IMR-90 (cell line): ENCODE results near the gene CCDC136. TPM values are rescaled to one million over a fixed set of nuclear protein-coding genes. Genes with fewer than 3 reads are reported as not detected.

Source experiments
- ATAC-seq: fragments of 200-7000 bp; cut with Tn5 transposase; 2 replicates; pipeline ENCODE4 v1.9.1; 2020; ENCODE audit warnings: low read depth, mild to moderate bottlenecking, moderate library complexity
- BruUV-seq: library from RNA; stranded (reverse); fragments of 400-500 nt; replicated peaks from 2 replicates; lab custom pipeline; 2021; lab: Mats Ljungman, UMichigan
- CTCF ChIA-PET: fragments of 300-600 bp; formaldehyde crosslinking; extraction: SDS; loops from one replicate; lab custom pipeline; 2021; ENCODE audit warnings: antibody characterized with exemption; lab: Yijun Ruan, JAX
- POLR2A ChIA-PET: fragments of 300-600 bp; sonication (Branson Sonifier 250); formaldehyde crosslinking; loops from one replicate; lab custom pipeline; 2022; ENCODE audit warnings: antibody characterized with exemption; ENCODE audit not compliant: unreplicated experiment; lab: Charles Lee
- DNase-seq: peaks from one replicate; pipeline ENCODE4 v3.0.0; 2013
- H2AFZ ChIP-seq: replicated peaks from 2 replicates; pipeline ENCODE3; 2013; ENCODE audit warnings: low read length, mild to moderate bottlenecking; ENCODE audit not compliant: poor library complexity
- H2AK5ac ChIP-seq: 2 replicates; pipeline ENCODE4 v1.6.1; 2013; ENCODE audit warnings: low read depth, low read length, inconsistent platforms
- H2AK9ac ChIP-seq: replicated peaks from 2 replicates; pipeline ENCODE3; 2013; ENCODE audit warnings: mild to moderate bottlenecking, low read depth, low read length, moderate library complexity; ENCODE audit not compliant: poor library complexity
- H2BK120ac ChIP-seq: 2 replicates; pipeline ENCODE4 v1.6.1; 2013; ENCODE audit warnings: low read depth, low read length, inconsistent platforms
- H2BK15ac ChIP-seq: 3 replicates; pipeline ENCODE4 v1.6.1; 2013; ENCODE audit warnings: low read depth, low read length, inconsistent platforms
- H2BK20ac ChIP-seq: 2 replicates; pipeline ENCODE4 v1.6.1; 2013; ENCODE audit warnings: low read depth, mild to moderate bottlenecking, inconsistent platforms, low read length, moderate library complexity
- H2BK5ac ChIP-seq: 2 replicates; pipeline ENCODE4 v1.6.1; 2013; ENCODE audit warnings: mild to moderate bottlenecking, low read depth, low read length, inconsistent platforms; ENCODE audit not compliant: poor library complexity, severe bottlenecking
- H3K14ac ChIP-seq: replicated peaks from 2 replicates; pipeline ENCODE4 v1.6.1; 2013; ENCODE audit warnings: low read depth, low read length, inconsistent platforms
- H3K18ac ChIP-seq: 2 replicates; pipeline ENCODE4 v1.6.1; 2013; ENCODE audit warnings: low read depth, low read length, control low read depth
- H3K23ac ChIP-seq: 2 replicates; pipeline ENCODE4 v1.6.1; 2013; ENCODE audit warnings: low read depth, low read length, inconsistent platforms
- H3K27ac ChIP-seq: 2 replicates; pipeline ENCODE4 v1.5.1; 2013; ENCODE audit warnings: mild to moderate bottlenecking, control low read depth, low read length; ENCODE audit not compliant: insufficient read depth
- H3K27me3 ChIP-seq: 2 replicates; pipeline ENCODE4 v1.6.1; 2013; ENCODE audit warnings: low read length; ENCODE audit not compliant: control insufficient read depth, insufficient read depth
- H3K36me3 ChIP-seq: 2 replicates; pipeline ENCODE4 v1.6.1; 2013; ENCODE audit warnings: low read length, mixed read lengths; ENCODE audit not compliant: control insufficient read depth, insufficient read depth
- H3K4ac ChIP-seq: 2 replicates; pipeline ENCODE4 v1.6.1; 2013; ENCODE audit warnings: low read depth, low read length, inconsistent platforms
- H3K4me1 ChIP-seq: 2 replicates; pipeline ENCODE4 v1.6.1; 2013; ENCODE audit warnings: low read length, mixed read lengths; ENCODE audit not compliant: control insufficient read depth, insufficient read depth
- H3K4me2 ChIP-seq: 2 replicates; pipeline ENCODE4 v1.6.1; 2013; ENCODE audit warnings: low read depth, mild to moderate bottlenecking, control low read depth, low read length, moderate library complexity
- H3K4me3 ChIP-seq: 2 replicates; pipeline ENCODE4 v1.5.1; 2013; ENCODE audit warnings: low read depth, mild to moderate bottlenecking, control low read depth, low read length, moderate library complexity; ENCODE audit not compliant: insufficient read depth
- H3K56ac ChIP-seq: 2 replicates; pipeline ENCODE4 v1.6.1; 2013; ENCODE audit warnings: low read length, inconsistent platforms; ENCODE audit not compliant: insufficient read depth; ENCODE audit errors: extremely low read depth
- H3K79me1 ChIP-seq, 2 experiments: 2 replicates each; pipeline ENCODE4 v1.6.1; 2013; ENCODE audit warnings: low read length in 2 of 2, inconsistent platforms in 1 of 2, low read depth in 1 of 2
- H3K9ac ChIP-seq: 2 replicates; pipeline ENCODE4 v1.6.1; 2013; ENCODE audit warnings: low read depth, low read length, control low read depth
- H3K9me1 ChIP-seq: 2 replicates; pipeline ENCODE4 v1.6.1; 2013; ENCODE audit warnings: low read length, inconsistent platforms; ENCODE audit not compliant: insufficient read depth
- H3K9me3 ChIP-seq: 2 replicates; pipeline ENCODE4 v1.6.1; 2013; ENCODE audit warnings: low read length; ENCODE audit not compliant: control insufficient read depth, insufficient read depth
- H4K20me1 ChIP-seq: 2 replicates; pipeline ENCODE4 v1.6.1; 2013; ENCODE audit warnings: low read length, inconsistent platforms; ENCODE audit not compliant: insufficient read depth
- H4K5ac ChIP-seq: 2 replicates; pipeline ENCODE4 v1.6.1; 2013; ENCODE audit warnings: mild to moderate bottlenecking, low read depth, low read length, control low read depth
- H4K8ac ChIP-seq, 2 experiments: 2 replicates each; pipeline ENCODE4 v1.6.1; 2013; ENCODE audit warnings: low read depth in 2 of 2, low read length in 2 of 2, control low read depth in 1 of 2, inconsistent platforms in 1 of 2
- H4K91ac ChIP-seq: 2 replicates; pipeline ENCODE4 v1.6.1; 2013; ENCODE audit warnings: low read depth, low read length, inconsistent platforms; ENCODE audit not compliant: insufficient read depth
- BHLHE40 ChIP-seq: fragments of 150-350 bp; IDR thresholded peaks from 2 replicates; pipeline ENCODE4 v1.6.1; 2016; ENCODE audit warnings: mild to moderate bottlenecking, low read depth, low read length
- NFE2L2 ChIP-seq: fragments of 150-350 bp; IDR thresholded peaks from 2 replicates; pipeline ENCODE4 v1.6.1; 2016; ENCODE audit warnings: low read depth, mild to moderate bottlenecking, low read length
- RFX5 ChIP-seq: IDR thresholded peaks from 2 replicates; pipeline ENCODE4 v1.8.0; 2012; ENCODE audit warnings: low read depth, mild to moderate bottlenecking, low read length, moderate library complexity
- WGBS, 2 experiments: methylation state at CpG; one replicate each; pipeline versions ENCODE4 v1.1.5 to v1.1.7; 2013; ENCODE audit warnings: missing lambda C conversion rate in 2 of 2; ENCODE audit not compliant: insufficient read length in 1 of 2; ENCODE audit errors: extremely low coverage in 2 of 2; 5-methylcytosine and 5-hydroxymethylcytosine counted together
- dilution Hi-C: fragments of 300-500 bp; cut with HindIII; formaldehyde crosslinking; loops from one replicate; pipeline ENCODE4 v1.14.3; 2018; ENCODE audit warnings: low sequenced_read_pairs; ENCODE audit not compliant: unreplicated experiment
- in situ Hi-C: fragments of 300-500 bp; cut with MboI; formaldehyde crosslinking; loops from 3 replicates; pipeline ENCODE4 v1.14.3; 2019; ENCODE audit warnings: low sequenced_read_pairs, inconsistent platforms, mixed read lengths
- intact Hi-C: fragments of 100-400 bp; cut with micrococcal nuclease; formaldehyde crosslinking; loops from 2 replicates; pipeline ENCODE4 v1.10.0; 2022
- polyA plus RNA-seq, 3 experiments: library from polyadenylated mRNA; depleted of rRNA; stranded (reverse); fragments of >200 nt; gene quantifications; 2 replicates each; pipeline ENCODE4 v1.2.3, GENCODE V29; 2012; ENCODE audit warnings: low replicate concordance in 1 of 3
- total RNA-seq: library from RNA; depleted of rRNA; stranded (reverse); fragments of >200 nt; gene quantifications from 2 replicates; pipeline ENCODE4 v1.2.3, GENCODE V29; 2012
- TF ChIP-seq, protein P1 (sequence below): conservative IDR thresholded peaks from 2 replicates; pipeline ENCODE4 v1.5.1; 2012; ENCODE audit warnings: mild to moderate bottlenecking, low read depth, low read length, improper control_type of control experiment

Gene CCDC136
- total and polyA plus RNA-seq, 2 of the 4 experiments (the other 2 are of a cell fraction), result 7.7 to 18.0 TPM

DNA sequence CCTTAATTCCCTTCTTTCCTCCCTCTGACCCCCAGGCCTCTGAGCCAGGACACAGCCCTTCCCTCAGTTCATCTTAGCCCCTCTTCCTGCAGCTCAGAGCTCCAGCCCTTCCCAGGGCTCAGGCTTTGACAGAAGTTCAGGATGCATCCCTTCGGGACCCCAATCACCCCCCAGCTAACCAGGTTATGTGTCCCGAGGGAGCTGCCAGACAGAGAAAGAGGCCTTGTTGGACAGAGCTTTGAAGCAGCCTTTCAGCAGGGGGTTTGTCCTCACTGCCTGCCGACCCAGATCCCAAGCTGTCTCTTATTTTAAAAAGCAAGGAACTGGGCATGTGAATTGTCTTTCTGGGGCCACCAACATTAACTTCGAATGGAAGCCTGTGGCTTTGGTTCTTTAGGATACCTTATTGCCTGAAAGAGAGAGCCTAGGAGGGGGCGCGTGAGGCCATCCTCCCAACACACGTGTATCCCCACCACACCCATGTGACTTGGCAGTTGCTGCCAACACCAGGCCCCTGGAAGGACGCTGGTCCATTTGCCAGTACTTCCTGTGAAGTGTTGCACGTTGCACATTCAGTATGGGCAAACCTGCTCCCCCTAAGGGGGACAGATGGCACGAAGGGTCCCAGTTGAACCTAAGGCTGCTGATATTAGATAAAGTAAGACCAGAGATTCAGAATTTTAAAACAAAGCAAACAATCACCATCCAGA is 858 bp downstream of the CCDC136 start (continued):
- TF ChIP-seq, protein P1, sequence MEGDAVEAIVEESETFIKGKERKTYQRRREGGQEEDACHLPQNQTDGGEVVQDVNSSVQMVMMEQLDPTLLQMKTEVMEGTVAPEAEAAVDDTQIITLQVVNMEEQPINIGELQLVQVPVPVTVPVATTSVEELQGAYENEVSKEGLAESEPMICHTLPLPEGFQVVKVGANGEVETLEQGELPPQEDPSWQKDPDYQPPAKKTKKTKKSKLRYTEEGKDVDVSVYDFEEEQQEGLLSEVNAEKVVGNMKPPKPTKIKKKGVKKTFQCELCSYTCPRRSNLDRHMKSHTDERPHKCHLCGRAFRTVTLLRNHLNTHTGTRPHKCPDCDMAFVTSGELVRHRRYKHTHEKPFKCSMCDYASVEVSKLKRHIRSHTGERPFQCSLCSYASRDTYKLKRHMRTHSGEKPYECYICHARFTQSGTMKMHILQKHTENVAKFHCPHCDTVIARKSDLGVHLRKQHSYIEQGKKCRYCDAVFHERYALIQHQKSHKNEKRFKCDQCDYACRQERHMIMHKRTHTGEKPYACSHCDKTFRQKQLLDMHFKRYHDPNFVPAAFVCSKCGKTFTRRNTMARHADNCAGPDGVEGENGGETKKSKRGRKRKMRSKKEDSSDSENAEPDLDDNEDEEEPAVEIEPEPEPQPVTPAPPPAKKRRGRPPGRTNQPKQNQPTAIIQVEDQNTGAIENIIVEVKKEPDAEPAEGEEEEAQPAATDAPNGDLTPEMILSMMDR, result no peak

DNA sequence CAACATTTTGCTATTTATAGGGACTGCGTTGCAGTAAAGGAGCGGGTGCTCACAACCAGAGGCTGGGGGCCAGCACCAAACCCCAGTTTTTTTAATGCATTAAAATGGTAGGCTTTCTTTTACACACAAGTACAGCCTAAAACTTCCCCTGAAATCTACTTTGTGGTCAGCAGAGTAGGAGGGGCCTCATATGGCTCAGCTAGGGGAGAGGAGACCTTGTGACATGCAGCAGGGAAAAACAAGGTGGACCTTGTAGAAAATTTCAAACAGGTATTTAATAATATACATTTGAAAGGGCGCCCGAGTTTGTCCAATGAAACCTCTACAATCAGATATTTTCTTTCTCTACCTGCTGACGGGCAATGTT is 1.4 kb downstream of the CCDC136 start:
- no peak overlapping the region for H3K27ac ChIP-seq
- peaks cover 2% of the 10 kb centered on the region; the same call in 1 of the 2 replicates for H3K9me1 ChIP-seq
- no peak overlapping the region for H3K4me3 ChIP-seq
- no peak overlapping the region for H3K18ac ChIP-seq
- peaks cover 9% of the 10 kb centered on the region for H3K4me1 ChIP-seq
- dilution Hi-C loops (no loop called here), in situ Hi-C loops (no loop called here), intact Hi-C loops (loop anchor here (5.0 kb wide), 1 partner anchor 34 kb away; no protein-coding TSS in a partner anchor)
- no peak overlapping the region for H3K4me2 ChIP-seq
- ATAC-seq (no peak), DNase-seq (no peak)
- H2AK9ac ChIP-seq, result no peak overlapping the region
- H3K27me3 ChIP-seq, result peaks cover 11% of the 10 kb centered on the region; the same call in 1 of the 2 replicates
- H3K9me3 ChIP-seq, result no peaks in the 10 kb centered on the region
- H3K4ac ChIP-seq, result no peak overlapping the region
- H3K56ac ChIP-seq, result no peak overlapping the region
- no peak overlapping the region for H3K23ac ChIP-seq
- CTCF ChIA-PET, result no interaction called here
- no peak overlapping the region for H2AK5ac ChIP-seq
- H3K9ac ChIP-seq, result no peak overlapping the region
- H3K79me1 ChIP-seq, result peaks cover 0 to 13% of the 10 kb centered on the region in 2 experiments; a peak in 2 of 4 replicates
- no TSS peak for BruUV-seq
- H2BK5ac ChIP-seq, result no peak overlapping the region
- H4K5ac ChIP-seq, result no peak overlapping the region
- no peak overlapping the region for H4K8ac ChIP-seq
- H2BK120ac ChIP-seq, result no peak overlapping the region
- no peaks in the 10 kb centered on the region for H4K20me1 ChIP-seq
- H2BK15ac ChIP-seq, result no peak overlapping the region
- no peak overlapping the region for H2AFZ ChIP-seq
- no peak overlapping the region for H3K14ac ChIP-seq
- H2BK20ac ChIP-seq, result no peak overlapping the region
- WGBS, 2 experiments, result no CpG with 5 or more reads among the region's 5 CpGs
- H4K91ac ChIP-seq, result no peak overlapping the region
- TF ChIP-seq BHLHE40, result no peak
- TF ChIP-seq NFE2L2, result no peak
- TF ChIP-seq, protein P1, result no peak
- no peak for TF ChIP-seq RFX5
- H3K36me3 ChIP-seq, result peaks cover 6% of the 10 kb centered on the region
- POLR2A ChIA-PET, result no interaction called here
